Left cardiac atrium (tissue), 4 donors: ENCODE results near the gene SLC43A1. TPM values are rescaled to one million over a fixed set of nuclear protein-coding genes. Genes with fewer than 3 reads are reported as not detected.

ENCODE experiments used
- ATAC-seq, 2 donors: fragments of 200-7000 bp; cut with Tn5 transposase; one replicate each; pipeline ENCODE4 v1.9.1; 2020; ENCODE audit warnings: mild to moderate bottlenecking in 2 of 2, moderate library complexity in 2 of 2
- DNase-seq: peaks from one replicate; pipeline ENCODE4 v3.0.0-alpha.2; 2020
- intact Hi-C, 2 donors: fragments of 100-400 bp; cut with DNase I; formaldehyde crosslinking; loops; one replicate each; pipeline versions ENCODE4 v1.14.1 to v1.15.1; 2022 to 2023
- total RNA-seq, 2 donors: library from RNA; stranded (reverse); fragmentation: NEBNext Ultra II Directional; extraction: Animal tissue kit (Norgen Biotek cat#: 25700); gene quantifications; one replicate each; pipeline ENCODE4 v1.2.1, GENCODE V29; 2021
- donor health status: DM: no; HTN: yes; CAD: no.
- donor health status: DM: no; HTN: yes; CAD: no; lungs with severe emphysema.
- donor health status: DM: yes; HTN: yes; CAD: no.
- donor health status: Dilated cardiomyopathy.

SLC43A1 gene
- total RNA-seq, 2 donors from 2014 or later, result 5.8 to 7.2 TPM

GRCh38 chr11:57469268-57469667, 46.2 kb downstream of the SLC43A1 start:
- intact Hi-C loops, result loop anchor here in 1 of 2 donors (10.0 kb wide), 2 partner anchors 176 to 1046 kb away; partner anchors contain the start of gene YPEL4
- no peak for DNase-seq
- ATAC-seq, result no peak

GRCh38 chr11:57468276-57468675, 47.2 kb downstream of the SLC43A1 start:
- no peak for ATAC-seq
- intact Hi-C loops, result loop anchor here in 1 of 2 donors (10.0 kb wide), 2 partner anchors 177 to 1047 kb away; partner anchors contain the start of gene YPEL4
- no peak for DNase-seq

GRCh38 chr11:57467508-57468157, 47.9 kb downstream of the SLC43A1 start:
- intact Hi-C loops, result loop anchor here in 1 of 2 donors (10.0 kb wide), 2 partner anchors 177 to 1047 kb away; partner anchors contain the start of gene YPEL4
- DNase-seq, result no peak
- no peak for ATAC-seq

GRCh38 chr11:57466680-57467079, 48.8 kb downstream of the SLC43A1 start:
- intact Hi-C loops, result loop anchor here in 1 of 2 donors (10.0 kb wide), 2 partner anchors 178 to 1048 kb away; partner anchors contain the start of gene YPEL4
- DNase-seq, result no peak
- ATAC-seq, result no peak

GRCh38 chr11:57464539-57465181, 50.8 kb downstream of the SLC43A1 start:
- DNase-seq (no peak), ATAC-seq (no peak)
- intact Hi-C loops, result loop anchor here in 1 of 2 donors (5.0 to 10.0 kb wide), 3 partner anchors 58 to 1050 kb away; partner anchors contain the start of gene YPEL4

- no peak for DNase-seq
- ATAC-seq, result no peak
- intact Hi-C loops, result loop anchor here in 1 of 2 donors (5.0 to 10.0 kb wide), 3 partner anchors 58 to 1051 kb away; partner anchors contain the start of gene YPEL4
Measured at GRCh38 chr11:57463671-57464538, 51.6 kb downstream of the SLC43A1 start.

GRCh38 chr11:57462597-57462996, 52.9 kb downstream of the SLC43A1 start:
- ATAC-seq (no peak), DNase-seq (no peak)
- intact Hi-C loops, result loop anchor here in 1 of 2 donors (5.0 to 10.0 kb wide), 3 partner anchors 60 to 1052 kb away; partner anchors contain the start of gene YPEL4

GRCh38 chr11:57461841-57462489, 53.5 kb downstream of the SLC43A1 start:
- intact Hi-C loops, result loop anchor here (2.0 to 10.0 kb wide), 4 partner anchors 19 to 1053 kb away; partner anchors contain the start of gene YPEL4 (in 1 of the 2)
- ATAC-seq (no peak), DNase-seq (no peak)

GRCh38 chr11:57460758-57461749, 54.4 kb downstream of the SLC43A1 start:
- no peak for DNase-seq
- intact Hi-C loops, result loop anchor here (2.0 to 10.0 kb wide), 4 partner anchors 20 to 1054 kb away; partner anchors contain the start of gene YPEL4 (in 1 of the 2)
- no peak for ATAC-seq

GRCh38 chr11:57460022-57460757, 55.3 kb downstream of the SLC43A1 start, which contains the start of gene RTN4RL2:
Gene RTN4RL2, plus strand, starts transcription at chr11:57460528. Its CDS starts 338 bp downstream, at chr11:57460866.
- DNase-seq (no peak), ATAC-seq (peak; percentile 16 to 44)
- intact Hi-C loops, result loop anchor here (2.0 to 10.0 kb wide), 4 partner anchors 21 to 1055 kb away; partner anchors contain the start of gene YPEL4 (in 1 of the 2)

- peak; percentile 9 to 10 for ATAC-seq
- no peak for DNase-seq
- intact Hi-C loops, result loop anchor here (2.0 to 10.0 kb wide), 5 partner anchors 21 to 1055 kb away; partner anchors contain the start of gene YPEL4 (in 1 of the 2)
Measured at GRCh38 chr11:57459164-57460021, 56.1 kb downstream of the SLC43A1 start.

- ATAC-seq (peak; percentile 46 to 61), DNase-seq (peak; percentile 63)
- intact Hi-C loops, result loop anchor here in 1 of 2 donors (5.0 to 10.0 kb wide), 2 partner anchors 184 to 1056 kb away; no protein-coding TSS in a partner anchor
Measured at GRCh38 chr11:57458410-57459163, 56.9 kb downstream of the SLC43A1 start.

- peak in 1 of 2 donors; percentile 1 for ATAC-seq
- intact Hi-C loops, result loop anchor here in 1 of 2 donors (5.0 to 10.0 kb wide), 2 partner anchors 184 to 1057 kb away; no protein-coding TSS in a partner anchor
Measured at GRCh38 chr11:57458060-57458409, 57.5 kb downstream of the SLC43A1 start.

GRCh38 chr11:57457643-57458023, 57.9 kb downstream of the SLC43A1 start:
- ATAC-seq, result no peak
- DNase-seq, result no peak
- intact Hi-C loops, result loop anchor here in 1 of 2 donors (2.0 to 10.0 kb wide), 4 partner anchors 69 to 1057 kb away; no protein-coding TSS in a partner anchor

More at GRCh38 chr11:57458060-57458409, 57.5 kb downstream of the SLC43A1 start:
- DNase-seq, result no peak
